GM12891 (cell line): ENCODE data around the gene PTGDR.

Experiments used
- DNase-seq: peaks from one replicate; pipeline ENCODE4 v3.0.0; 2011; ENCODE audit warnings: low spot score; ENCODE audit not compliant: insufficient read length
- FAIRE-seq: peaks from 2 replicates; lab custom pipeline; 2011; peaks lifted over from hg19 to GRCh38; lab: Jason Lieb, UNC
- PAX5 ChIP-seq: IDR thresholded peaks from 2 replicates; pipeline ENCODE4 v1.6.1; 2011; ENCODE audit warnings: low read length, moderate library complexity, mild to moderate bottlenecking; ENCODE audit not compliant: insufficient read depth, severe bottlenecking
- POLR2A ChIP-seq: IDR thresholded peaks from 2 replicates; pipeline ENCODE4 v1.6.1; 2011; ENCODE audit warnings: low read depth, low read length, control low read depth
- POLR2AphosphoS5 ChIP-seq: IDR thresholded peaks from 2 replicates; pipeline ENCODE4 v1.6.1; 2011; ENCODE audit warnings: low read depth, low read length, control low read depth
- POU2F2 ChIP-seq: IDR thresholded peaks from 2 replicates; pipeline ENCODE4 v1.6.1; 2011; ENCODE audit warnings: low read depth, mild to moderate bottlenecking, control low read depth, low read length, moderate library complexity
- SPI1 ChIP-seq: IDR thresholded peaks from 2 replicates; pipeline ENCODE4 v1.6.1; 2011; ENCODE audit warnings: low read depth, low read length, control low read depth
- TAF1 ChIP-seq: IDR thresholded peaks from 2 replicates; pipeline ENCODE4 v1.6.1; 2011; ENCODE audit warnings: low read depth, low read length, control low read depth

The PTGDR gene

DNA sequence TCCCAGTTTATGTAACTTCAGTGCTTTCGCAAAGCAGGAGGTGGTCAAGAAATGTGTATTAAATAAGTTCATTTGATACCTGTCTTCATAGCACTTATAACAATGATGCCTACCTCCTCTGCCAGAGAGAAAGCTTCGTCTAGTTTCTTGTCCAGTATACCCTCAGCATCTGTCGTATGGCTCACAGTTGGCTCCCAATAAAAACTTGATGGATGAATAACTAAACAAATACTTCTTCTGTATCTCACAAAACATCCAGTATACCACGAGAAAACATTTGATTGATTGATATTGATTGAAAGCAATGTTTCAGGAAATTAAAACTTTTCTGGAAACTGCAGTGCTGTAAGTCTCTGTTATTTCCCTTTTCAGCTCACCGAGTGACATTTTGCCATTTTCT is 26.9 kb upstream of the PTGDR start:
- FAIRE-seq = no peak
- TF ChIP-seq SPI1 = no peak
- DNase-seq = no peak

DNA sequence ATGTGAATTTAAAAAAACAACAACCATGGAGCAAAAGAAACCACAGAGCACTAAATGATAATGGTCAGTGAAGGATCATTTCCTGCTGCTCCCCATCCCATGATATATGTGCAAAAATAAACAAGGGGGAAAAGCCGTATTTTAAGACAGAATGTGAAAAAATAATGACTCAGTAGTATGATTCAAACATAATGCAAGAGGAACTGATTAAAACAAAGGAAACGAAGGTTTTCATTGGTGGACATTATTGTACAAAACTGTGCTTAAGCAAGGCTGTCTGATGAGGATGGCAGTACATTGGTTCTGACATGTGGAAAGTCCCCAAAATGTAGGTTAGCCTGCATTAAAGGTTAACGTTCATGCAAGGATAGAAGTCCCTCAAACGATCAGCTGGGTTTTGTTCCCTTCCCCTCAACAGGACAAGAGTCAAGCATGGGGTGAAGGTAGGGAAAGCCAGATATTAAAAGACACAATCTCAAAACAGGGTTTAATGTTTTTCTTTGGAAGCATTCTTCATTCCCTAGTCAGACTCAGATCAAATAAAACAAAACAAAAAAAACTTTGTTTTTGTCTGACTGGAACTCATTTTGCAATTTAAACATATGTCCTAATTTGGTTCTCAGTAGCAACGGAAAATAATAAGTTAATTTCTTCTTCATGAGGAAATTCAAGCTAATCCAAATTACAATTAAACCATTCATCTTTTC is 26.3 kb upstream of the PTGDR start:
- DNase-seq (no peak), FAIRE-seq (no peak)
- TF ChIP-seq TAF1 (no peak), POLR2A (no peak), POLR2AphosphoS5 (no peak), PAX5 (no peak), POU2F2 (no peak), SPI1 (no peak)

DNA sequence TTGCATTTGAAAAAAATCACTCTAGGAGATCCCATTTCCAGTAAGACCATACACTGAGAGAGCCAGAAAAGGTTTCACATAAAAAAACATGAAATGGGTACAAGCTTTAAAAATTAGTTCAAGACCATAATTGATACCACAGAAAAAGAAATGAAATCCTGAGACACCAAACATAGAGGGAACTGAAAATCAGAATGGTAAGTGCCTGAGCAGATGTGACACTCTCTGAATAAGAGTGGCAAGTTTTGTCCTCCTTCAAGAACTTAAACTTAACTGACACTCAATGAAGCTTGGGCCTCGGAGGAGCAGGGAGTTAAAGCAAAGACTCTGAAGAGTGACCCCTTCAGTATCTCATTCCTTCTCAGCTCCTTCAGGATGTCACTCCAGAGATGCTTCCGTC is 23.2 kb upstream of the PTGDR start:
- FAIRE-seq (peak; percentile 69), DNase-seq (no peak)
- TF ChIP-seq SPI1 (peak; percentile 83), POLR2AphosphoS5 (no peak), POLR2A (no peak)

DNA sequence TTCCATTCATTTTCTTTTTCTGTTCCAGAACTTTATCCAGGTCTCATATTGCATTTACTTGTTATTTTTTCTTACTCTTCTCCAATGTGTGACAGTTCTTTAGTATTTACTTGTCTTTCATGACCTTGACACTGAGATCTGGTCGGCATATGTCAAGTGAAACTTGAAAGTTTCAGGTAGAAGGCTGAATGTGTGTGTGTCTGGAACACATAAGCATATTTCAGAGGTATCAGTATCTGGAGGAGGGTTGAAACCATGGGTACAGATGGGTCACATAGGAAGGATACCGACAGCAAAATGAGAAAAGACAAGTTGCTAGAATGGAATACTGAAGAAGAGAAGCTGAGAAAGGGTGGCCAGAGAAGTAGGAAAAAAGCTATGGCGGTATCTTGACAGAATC is 22.5 kb upstream of the PTGDR start:
- DNase-seq (no peak), FAIRE-seq (peak; percentile 88)
- TF ChIP-seq POLR2AphosphoS5 = no peak

DNA sequence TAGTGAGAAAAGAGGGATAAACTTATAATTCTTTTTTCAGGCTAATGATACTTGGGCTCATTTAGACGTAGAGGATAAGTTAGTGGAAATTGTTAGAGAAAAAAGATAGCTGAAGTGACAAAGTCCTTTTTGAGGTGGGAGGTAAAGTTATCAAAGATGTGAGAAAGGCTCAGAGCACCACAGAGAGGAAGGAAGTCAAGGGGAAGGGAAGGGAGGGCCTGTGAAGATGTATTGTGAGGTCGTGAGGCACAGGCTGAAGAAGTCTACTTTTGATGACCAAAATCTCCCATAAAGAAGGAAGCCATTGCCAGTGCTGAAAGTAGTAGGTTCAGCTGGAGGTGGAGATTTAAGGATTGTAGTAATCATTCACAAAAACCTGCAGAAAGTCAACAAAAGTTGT is 19.4 kb upstream of the PTGDR start:
- TF ChIP-seq POLR2A (no peak), TAF1 (no peak), SPI1 (no peak), POLR2AphosphoS5 (no peak), PAX5 (no peak), POU2F2 (no peak)
- DNase-seq (no peak), FAIRE-seq (no peak)

DNA sequence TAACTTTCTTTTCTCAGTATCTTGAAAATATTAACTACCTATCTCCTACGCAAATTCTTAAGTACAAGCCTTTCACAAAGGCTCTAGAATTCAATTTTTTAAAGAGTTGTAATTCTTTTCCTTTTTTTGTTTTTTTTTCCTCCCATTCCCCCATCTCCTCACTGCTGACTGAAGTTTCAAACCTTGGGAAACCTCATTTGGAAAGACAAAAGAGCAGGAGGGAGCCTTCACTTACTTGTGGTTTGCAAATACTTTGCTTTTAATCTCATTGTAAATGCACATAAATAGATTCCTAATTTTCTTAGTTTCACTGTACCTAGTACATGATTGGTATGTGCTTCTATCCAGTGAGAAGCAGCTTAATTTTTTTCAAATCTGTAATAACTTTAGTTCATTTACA is 15.8 kb upstream of the PTGDR start:
- DNase-seq = no peak
- TF ChIP-seq SPI1 (no peak), POLR2A (no peak), PAX5 (no peak), POLR2AphosphoS5 (no peak), POU2F2 (no peak)
- no peak for FAIRE-seq

DNA sequence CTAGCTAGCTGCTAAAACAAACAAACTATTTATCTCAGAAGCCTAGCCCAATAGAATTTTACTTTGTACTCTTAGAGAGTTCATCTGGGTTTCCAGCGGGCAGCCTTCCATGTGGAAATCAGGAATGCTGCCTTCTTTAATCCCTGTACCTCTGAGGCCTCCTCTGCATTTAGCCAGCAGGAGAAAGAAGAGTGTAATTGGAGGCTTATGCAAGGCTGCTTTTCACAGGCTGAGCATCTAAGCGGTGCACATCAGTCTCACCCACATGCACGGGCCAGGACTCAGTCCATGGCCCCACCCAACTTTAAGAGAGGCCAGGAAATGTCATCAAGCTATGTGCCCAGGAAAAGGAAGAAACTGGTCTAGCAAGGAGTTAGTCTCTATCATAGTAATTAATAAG is 14.0 kb upstream of the PTGDR start:
- DNase-seq = no peak
- FAIRE-seq = no peak
- TF ChIP-seq POU2F2 (no peak), SPI1 (no peak), TAF1 (no peak), POLR2AphosphoS5 (no peak), PAX5 (no peak), POLR2A (no peak)

DNA sequence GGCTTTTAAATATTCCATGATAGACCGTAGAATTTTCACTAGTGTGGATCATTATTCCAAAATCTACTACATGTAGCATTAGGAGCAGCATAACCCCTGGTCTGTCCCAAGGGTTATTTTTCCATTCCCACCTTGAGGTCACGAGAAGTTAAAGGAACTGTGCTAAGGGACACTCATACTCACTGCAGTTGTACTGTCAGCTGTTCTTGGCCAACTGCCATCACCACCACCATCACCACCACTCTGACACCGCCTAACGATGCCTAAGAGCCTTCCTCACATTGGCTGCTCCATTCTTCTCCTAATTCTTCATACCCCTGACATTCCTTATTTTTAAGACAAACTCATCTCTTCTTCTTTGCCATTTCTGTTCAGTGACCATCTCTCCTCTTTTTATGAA is 13.4 kb upstream of the PTGDR start:
- FAIRE-seq (no peak), DNase-seq (no peak)
- TF ChIP-seq PAX5 (no peak), SPI1 (no peak), POLR2A (no peak), POLR2AphosphoS5 (no peak), POU2F2 (no peak), TAF1 (no peak)

DNA sequence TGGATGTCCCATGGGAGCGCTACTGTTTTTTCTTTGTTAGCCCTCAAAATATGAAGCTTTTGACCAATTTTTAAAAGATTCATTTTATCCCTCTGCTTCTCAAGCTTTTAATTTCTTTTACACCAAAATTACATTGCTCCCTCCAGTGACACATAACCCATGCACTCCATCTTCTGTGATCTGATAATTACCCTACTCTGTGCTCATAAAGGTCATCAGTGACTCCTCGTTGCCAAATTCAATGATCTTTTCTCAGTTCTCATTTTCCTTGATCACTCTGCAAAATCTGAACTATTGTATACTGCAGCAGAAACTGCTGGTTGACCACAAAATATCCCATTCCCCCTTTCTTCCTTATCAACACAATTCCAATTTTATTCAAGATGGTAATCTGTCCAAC is 8.7 kb upstream of the PTGDR start:
- TF ChIP-seq SPI1 (peak; percentile 30; the same call in 1 of the 2 replicates), POLR2A (no peak)
- no peak for DNase-seq
- FAIRE-seq = no peak

DNA sequence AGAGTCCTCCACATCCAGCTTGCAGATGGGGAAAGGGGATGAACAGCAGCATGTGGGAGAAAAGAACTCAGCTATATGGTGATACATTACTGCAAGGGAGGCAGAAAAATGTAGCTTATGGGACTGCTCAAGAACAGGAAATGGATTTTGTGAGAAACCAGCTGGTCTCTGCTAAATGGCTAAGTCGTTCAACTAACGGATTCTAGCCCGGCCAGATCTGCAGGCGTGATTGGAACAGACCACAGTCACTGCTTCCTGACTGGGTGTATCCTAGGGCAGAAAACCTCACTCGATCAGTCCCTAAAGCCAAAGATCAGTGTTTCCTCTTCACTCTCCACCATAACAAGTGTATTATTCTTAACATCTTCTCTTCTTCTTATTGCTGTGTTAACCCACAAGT is 8.1 kb upstream of the PTGDR start:
- no peak for DNase-seq
- FAIRE-seq = peak; percentile 62
- TF ChIP-seq PAX5 (no peak), POU2F2 (no peak), SPI1 (no peak), TAF1 (no peak), POLR2AphosphoS5 (no peak), POLR2A (no peak)

DNA sequence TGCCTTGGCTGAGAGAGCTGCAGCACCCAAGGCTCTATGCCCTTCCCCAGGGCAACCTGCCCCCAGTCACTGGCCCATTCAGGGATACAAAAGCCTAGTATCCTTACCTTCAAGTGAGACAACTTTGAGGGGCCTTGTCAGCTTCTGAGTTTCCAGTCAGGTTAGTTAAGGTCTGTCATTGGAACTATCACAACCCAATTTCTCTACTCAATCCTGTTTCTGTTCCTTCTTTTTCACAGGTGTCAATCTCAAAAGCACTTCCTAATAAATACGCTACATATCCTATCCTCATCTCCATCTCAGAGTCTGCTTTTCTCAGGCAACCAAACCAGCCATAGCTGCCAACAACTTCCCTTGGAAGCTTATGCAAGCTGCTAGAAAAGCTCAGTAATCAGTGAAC is 4.9 kb upstream of the PTGDR start:
- peak; percentile 30; the same call in 1 of the 2 replicates for TF ChIP-seq SPI1
- no peak for TF ChIP-seq TAF1
- TF ChIP-seq POU2F2 = no peak
- no peak for TF ChIP-seq POLR2AphosphoS5
- no peak for TF ChIP-seq PAX5
- no peak for TF ChIP-seq POLR2A
- FAIRE-seq (peak; percentile 58), DNase-seq (no peak)
